ENCODE measurements around the gene SCFD2. TPM values are rescaled to one million over a fixed set of nuclear protein-coding genes. Genes with fewer than 3 reads are reported as not detected.

The SCFD2 gene
- total and polyA plus RNA-seq, 2 of the 8 experiments (the other 6 are each of a cell fraction or from before 2014, with no cell fraction given) = 6.2 to 10.2 TPM

DNA sequence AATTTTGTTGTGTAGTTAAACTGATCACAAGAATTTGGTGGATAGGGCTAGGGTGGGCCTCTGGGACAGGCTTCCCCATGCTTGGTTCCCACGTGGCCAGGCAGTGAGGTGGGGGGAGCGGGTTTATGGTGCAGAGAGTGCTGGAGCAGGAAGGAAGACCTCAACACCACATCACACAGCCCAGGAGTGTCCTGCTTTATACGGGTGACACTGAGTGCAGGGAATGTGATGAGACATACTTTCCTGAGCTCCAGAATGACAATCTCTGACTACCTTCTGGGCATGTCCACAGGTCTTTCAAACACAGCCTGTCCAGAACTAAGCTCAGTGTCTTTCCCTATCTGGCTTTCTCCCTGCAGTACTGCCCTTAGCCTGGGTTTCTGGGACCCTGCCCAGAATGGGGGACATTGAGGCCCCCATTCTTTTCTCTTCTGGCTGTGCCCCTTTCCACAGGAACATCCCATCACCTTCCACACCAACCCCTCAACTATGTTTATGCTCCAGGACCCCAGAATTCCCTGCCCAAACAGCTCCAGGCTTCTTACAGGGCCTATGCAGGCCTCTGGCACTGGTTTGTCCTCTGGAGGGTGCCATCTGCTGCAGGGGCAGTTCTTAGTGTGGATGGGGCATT lies 540.3 kb downstream of the SCFD2 start:
- H3K23me2 ChIP-seq (ENCODE audit: low read depth, low read length) = no peaks in the 10 kb centered on the region
- H4K91ac ChIP-seq (replicated peaks; ENCODE audit: insufficient read length, low read length) = peak overlapping the region; percentile 78
- no peaks in the 10 kb centered on the region for H3K79me2 ChIP-seq (ENCODE audit: control insufficient read depth in 1 of 2, insufficient read depth in 2 of 2, low read length in 2 of 2)
- no peaks in the 10 kb centered on the region for H3K36me3 ChIP-seq (ENCODE audit: control insufficient read depth in 2 of 4, insufficient read depth in 4 of 4, low read length in 3 of 4)
- H3K23ac ChIP-seq (ENCODE audit: insufficient read length) = no peak overlapping the region
- no peaks in the 10 kb centered on the region for H3K27me3 ChIP-seq (replicated peaks in 1 of 4; ENCODE audit: control insufficient read depth in 3 of 4, extremely low read depth in 1 of 4, insufficient read depth in 3 of 4, low read length in 3 of 4)
- H2AK5ac ChIP-seq (ENCODE audit: low read depth, low read length) = 0 out of 2 replicates have a peak overlapping the region, but pooled peaks have one; percentile 17
- H3K4me2 ChIP-seq (ENCODE audit: insufficient read depth in 1 of 2, low read depth in 2 of 2, low read length in 2 of 2) = no peak overlapping the region
- no peak for TF ChIP-seq HDAC2 (IDR thresholded peaks at IDR 0.05; ENCODE audit: borderline replicate concordance in 1 of 2, low read depth in 2 of 2, low read length in 2 of 2)
- no peak for TF ChIP-seq BCL11A (IDR thresholded peaks at IDR 0.05; ENCODE audit: low read depth in 2 of 2, low read length in 2 of 2)
- no peak for TF ChIP-seq ASH2L (IDR thresholded peaks at IDR 0.05; ENCODE audit: low read length)
- TF ChIP-seq, protein P1, sequence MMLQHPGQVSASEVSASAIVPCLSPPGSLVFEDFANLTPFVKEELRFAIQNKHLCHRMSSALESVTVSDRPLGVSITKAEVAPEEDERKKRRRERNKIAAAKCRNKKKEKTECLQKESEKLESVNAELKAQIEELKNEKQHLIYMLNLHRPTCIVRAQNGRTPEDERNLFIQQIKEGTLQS (IDR thresholded peaks at IDR 0.05; ENCODE audit: insufficient read depth, low read depth, low read length) = no peak
- TF ChIP-seq SP2 (IDR thresholded peaks at IDR 0.05; ENCODE audit: low read length) = no peak
- no peak overlapping the region for H4K5ac ChIP-seq (ENCODE audit: insufficient read length, low read depth, low read length)
- 83% methylated on average over 3 of the region's 3 CpGs; no CpG with 5 or more reads in 1 of the 2 experiments for WGBS, 2 experiments (ENCODE audit: extremely low coverage in 1 of 2, insufficient coverage in 1 of 2, insufficient read length in 1 of 2, insufficient replicate concordance in 2 of 2, low coverage in 1 of 2, low lambda C conversion rate in 2 of 2, missing lambda C conversion rate in 1 of 2)
- CTCF ChIA-PET (ENCODE audit: partially characterized antibody) = interaction anchor here (1.2 to 1.7 kb wide), 4 partner anchors 16 to 158 kb away, joined by 3 to 4 read pairs (median 3); no protein-coding TSS in a partner anchor
- POLR2A ChIA-PET (ENCODE audit: partially characterized antibody) = interaction anchor here (1.1 to 4.2 kb wide), 3 partner anchors 9 to 38 kb away, joined by 3 to 26 read pairs (median 9); no protein-coding TSS in a partner anchor
- DNase-seq (ENCODE audit: low read depth in 1 of 2, low spot score in 2 of 2) = no peak
- H3K4me3 ChIP-seq (ENCODE audit: extremely low read depth in 1 of 4, insufficient read depth in 2 of 4, low read depth in 3 of 4, low read length in 4 of 4) = no peak overlapping the region
- H4K20me1 ChIP-seq (replicated peaks in 1 of 2; ENCODE audit: control insufficient read depth in 1 of 2, insufficient read depth in 2 of 2, low read length in 2 of 2) = no peaks in the 10 kb centered on the region
- no peak overlapping the region for H2AFZ ChIP-seq (ENCODE audit: low read length)
- H3K4ac ChIP-seq (replicated peaks; ENCODE audit: insufficient read length, low read depth, low read length) = no peak overlapping the region
- FAIRE-seq = no peak
- H3K9me3 ChIP-seq (ENCODE audit: insufficient read depth in 2 of 2, low read depth in 1 of 2, low read length in 1 of 2) = no peaks in the 10 kb centered on the region; a peak in 1 of 4 replicates
- H2BK5ac ChIP-seq (ENCODE audit: low read depth, low read length) = peak overlapping the region; percentile 62; the same call in 1 of the 2 replicates
- peak overlapping the region; percentile 76; the same call in 1 of the 2 replicates for H2BK15ac ChIP-seq (ENCODE audit: low read length)
- H3K79me1 ChIP-seq (ENCODE audit: low read depth, low read length) = no peaks in the 10 kb centered on the region
- H3K4me1 ChIP-seq (replicated peaks in 1 of 4; ENCODE audit: control insufficient read depth in 3 of 4, insufficient read depth in 4 of 4, low read length in 3 of 4) = no peaks in the 10 kb centered on the region
- H2BK120ac ChIP-seq (replicated peaks; ENCODE audit: low read depth, low read length) = no peak overlapping the region
- peak overlapping the region; percentile 68; the same call in 1 of the 2 replicates for H3K18ac ChIP-seq (ENCODE audit: extremely low read depth, low read length)
- H3K14ac ChIP-seq (ENCODE audit: insufficient read length) = no peak overlapping the region
- no peak overlapping the region for H3K27ac ChIP-seq (ENCODE audit: low read depth, low read length)
- peak overlapping the region; percentile 82 for H2BK12ac ChIP-seq (ENCODE audit: low read depth, low read length)
- no peak overlapping the region for H3K9ac ChIP-seq (replicated peaks in 1 of 4; ENCODE audit: extremely low read depth in 1 of 4, low read depth in 3 of 4, low read length in 3 of 4)
- H2BK20ac ChIP-seq (ENCODE audit: low read length) = peak overlapping the region; percentile 83; the same call in 1 of the 2 replicates
- H3K56ac ChIP-seq (replicated peaks; ENCODE audit: insufficient read length, low read depth, low read length) = no peak overlapping the region
- no peak overlapping the region for H4K8ac ChIP-seq (ENCODE audit: extremely low read depth, insufficient read depth, low read length)

All from H1 (cell line).